ENCODE results near the gene PCDHGA4. TPM values are rescaled to one million over a fixed set of nuclear protein-coding genes. Genes with fewer than 3 reads are reported as not detected.
A peak's percentile ranks its signal among the peaks of the same experiment; 100 is the strongest.

Gene PCDHGA4
- total and polyA plus RNA-seq, 2 of the 13 experiments (the other 11 are each of a cell fraction or from before 2014, with no cell fraction given): 0.49 to 0.58 TPM

DNA sequence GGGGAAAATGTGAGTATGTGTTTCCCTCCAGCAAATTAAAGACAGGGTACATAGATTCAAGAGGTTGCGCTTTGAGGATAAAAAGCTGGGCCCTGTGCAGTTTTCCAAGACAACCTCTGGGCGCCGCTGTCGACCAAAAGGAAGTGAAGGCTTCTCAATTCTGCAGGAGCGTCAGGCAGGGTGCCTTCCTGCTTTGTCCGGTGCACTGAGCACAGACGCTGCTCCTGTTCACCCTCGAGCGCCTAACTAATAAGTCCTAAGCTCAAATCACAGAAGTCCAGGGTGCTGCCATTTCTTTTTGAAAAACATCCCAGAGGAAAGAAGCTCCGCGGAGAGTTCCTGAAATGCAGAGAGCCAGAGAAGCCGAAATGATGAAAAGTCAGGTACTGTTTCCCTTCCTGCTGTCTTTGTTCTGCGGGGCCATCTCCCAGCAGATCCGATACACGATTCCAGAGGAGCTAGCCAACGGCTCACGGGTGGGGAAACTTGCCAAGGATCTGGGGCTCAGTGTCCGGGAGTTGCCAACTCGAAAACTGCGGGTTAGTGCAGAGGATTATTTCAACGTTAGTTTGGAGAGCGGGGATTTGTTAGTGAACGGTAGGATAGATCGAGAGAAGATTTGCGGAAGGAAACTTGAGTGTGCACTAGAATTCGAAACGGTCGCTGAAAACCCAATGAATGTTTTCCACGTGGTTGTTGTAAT lies 4.8 kb upstream of the PCDHGA4 start, which contains the start of gene PCDHGB1 (continued):
- TF ChIP-seq, protein P1, sequence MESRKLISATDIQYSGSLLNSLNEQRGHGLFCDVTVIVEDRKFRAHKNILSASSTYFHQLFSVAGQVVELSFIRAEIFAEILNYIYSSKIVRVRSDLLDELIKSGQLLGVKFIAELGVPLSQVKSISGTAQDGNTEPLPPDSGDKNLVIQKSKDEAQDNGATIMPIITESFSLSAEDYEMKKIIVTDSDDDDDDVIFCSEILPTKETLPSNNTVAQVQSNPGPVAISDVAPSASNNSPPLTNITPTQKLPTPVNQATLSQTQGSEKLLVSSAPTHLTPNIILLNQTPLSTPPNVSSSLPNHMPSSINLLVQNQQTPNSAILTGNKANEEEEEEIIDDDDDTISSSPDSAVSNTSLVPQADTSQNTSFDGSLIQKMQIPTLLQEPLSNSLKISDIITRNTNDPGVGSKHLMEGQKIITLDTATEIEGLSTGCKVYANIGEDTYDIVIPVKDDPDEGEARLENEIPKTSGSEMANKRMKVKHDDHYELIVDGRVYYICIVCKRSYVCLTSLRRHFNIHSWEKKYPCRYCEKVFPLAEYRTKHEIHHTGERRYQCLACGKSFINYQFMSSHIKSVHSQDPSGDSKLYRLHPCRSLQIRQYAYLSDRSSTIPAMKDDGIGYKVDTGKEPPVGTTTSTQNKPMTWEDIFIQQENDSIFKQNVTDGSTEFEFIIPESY (CRISPR knock-in tag; IDR thresholded peaks at IDR 0.05): no peak
- TF ChIP-seq MAFG (CRISPR knock-in tag; IDR thresholded peaks at IDR 0.05): no peak
- TF ChIP-seq, protein P2, sequence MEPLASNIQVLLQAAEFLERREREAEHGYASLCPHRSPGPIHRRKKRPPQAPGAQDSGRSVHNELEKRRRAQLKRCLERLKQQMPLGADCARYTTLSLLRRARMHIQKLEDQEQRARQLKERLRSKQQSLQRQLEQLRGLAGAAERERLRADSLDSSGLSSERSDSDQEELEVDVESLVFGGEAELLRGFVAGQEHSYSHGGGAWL (CRISPR knock-in tag; IDR thresholded peaks at IDR 0.05): no peak
- TF ChIP-seq PHF8 (CRISPR knock-in tag; IDR thresholded peaks at IDR 0.05): 0 out of 2 replicates have a peak, but pooled peaks have one; percentile 36
- TF ChIP-seq ZNF710 (CRISPR knock-in tag; IDR thresholded peaks at IDR 0.05; ENCODE audit: borderline replicate concordance): no peak
- TF ChIP-seq ZZZ3 (CRISPR knock-in tag; IDR thresholded peaks at IDR 0.05; ENCODE audit: borderline replicate concordance): no peak
- no peak for TF ChIP-seq ZFP36 (IDR thresholded peaks at IDR 0.05; ENCODE audit: borderline replicate concordance, low read depth, low read length, partially characterized antibody)
- TF ChIP-seq, protein P3, sequence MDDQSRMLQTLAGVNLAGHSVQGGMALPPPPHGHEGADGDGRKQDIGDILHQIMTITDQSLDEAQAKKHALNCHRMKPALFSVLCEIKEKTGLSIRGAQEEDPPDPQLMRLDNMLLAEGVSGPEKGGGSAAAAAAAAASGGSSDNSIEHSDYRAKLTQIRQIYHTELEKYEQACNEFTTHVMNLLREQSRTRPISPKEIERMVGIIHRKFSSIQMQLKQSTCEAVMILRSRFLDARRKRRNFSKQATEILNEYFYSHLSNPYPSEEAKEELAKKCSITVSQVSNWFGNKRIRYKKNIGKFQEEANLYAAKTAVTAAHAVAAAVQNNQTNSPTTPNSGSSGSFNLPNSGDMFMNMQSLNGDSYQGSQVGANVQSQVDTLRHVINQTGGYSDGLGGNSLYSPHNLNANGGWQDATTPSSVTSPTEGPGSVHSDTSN (CRISPR knock-in tag; IDR thresholded peaks at IDR 0.05; ENCODE audit: borderline replicate concordance): no peak
- TF ChIP-seq RERE (CRISPR knock-in tag; IDR thresholded peaks at IDR 0.05; ENCODE audit: low read depth): no peak
- TF ChIP-seq ATF5 (CRISPR knock-in tag; IDR thresholded peaks at IDR 0.05; ENCODE audit: low read depth): no peak
- TF ChIP-seq SETDB1 (CRISPR knock-in tag; IDR thresholded peaks at IDR 0.05; ENCODE audit: borderline replicate concordance): no peak
- peak; percentile 60; the same call in 1 of the 2 replicates for TF ChIP-seq ZMYM4 (CRISPR knock-in tag; IDR thresholded peaks at IDR 0.05)
- no peak for TF ChIP-seq DNMT1 (CRISPR knock-in tag; IDR thresholded peaks at IDR 0.05)

All from HepG2 (cell line).